Neutrophil (primary cell): ENCODE results near the gene TLNRD1.
A peak's percentile ranks its signal among the peaks of the same experiment; 100 is the strongest.

ENCODE experiments used
- H3K27ac ChIP-seq: fragments of 200-600 bp; sonication (generic); 2 replicates; pipeline ENCODE4 v1.5.1; 2016; ENCODE audit warnings: mild to moderate bottlenecking, moderate library complexity
- H3K27me3 ChIP-seq: fragments of 200-600 bp; sonication (generic); 2 replicates; pipeline ENCODE4 v1.6.0; 2016; ENCODE audit warnings: mild to moderate bottlenecking
- H3K36me3 ChIP-seq: fragments of 200-600 bp; sonication (generic); 2 replicates; pipeline ENCODE4 v1.5.1; 2017
- H3K4me1 ChIP-seq, 2 experiments: fragments of 200-600 bp in 1 of 2; sonication (generic) in 1 of 2; 1 replicate in 1 of 2; 2 replicates in 1 of 2; pipeline versions ENCODE4 v1.5.1 to v1.6.1; 2013 to 2016; ENCODE audit warnings: low read depth in 1 of 2, low read length in 1 of 2, mild to moderate bottlenecking in 1 of 2, moderate library complexity in 1 of 2; ENCODE audit not compliant: control insufficient read depth in 1 of 2, insufficient read depth in 1 of 2
- H3K4me3 ChIP-seq, 2 experiments: fragments of 200-600 bp in 1 of 2; sonication (generic) in 1 of 2; 1 replicate in 1 of 2; 2 replicates in 1 of 2; pipeline ENCODE4 v1.5.1; 2013 to 2016; ENCODE audit warnings: low read depth in 1 of 2, low read length in 1 of 2, mild to moderate bottlenecking in 1 of 2, moderate library complexity in 1 of 2
- H3K9me3 ChIP-seq: fragments of 200-600 bp; sonication (generic); 2 replicates; pipeline ENCODE4 v1.5.1; 2016
- TF ChIP-seq, protein P1 (sequence below): fragments of 200-600 bp; sonication (generic); IDR thresholded peaks from 2 replicates; pipeline ENCODE4 v1.5.1; 2016; ENCODE audit warnings: antibody characterized with exemption

The TLNRD1 gene

GRCh38 chr15:81024936-81025335 is 24.2 kb downstream of the TLNRD1 start:
- TF ChIP-seq, protein P1, sequence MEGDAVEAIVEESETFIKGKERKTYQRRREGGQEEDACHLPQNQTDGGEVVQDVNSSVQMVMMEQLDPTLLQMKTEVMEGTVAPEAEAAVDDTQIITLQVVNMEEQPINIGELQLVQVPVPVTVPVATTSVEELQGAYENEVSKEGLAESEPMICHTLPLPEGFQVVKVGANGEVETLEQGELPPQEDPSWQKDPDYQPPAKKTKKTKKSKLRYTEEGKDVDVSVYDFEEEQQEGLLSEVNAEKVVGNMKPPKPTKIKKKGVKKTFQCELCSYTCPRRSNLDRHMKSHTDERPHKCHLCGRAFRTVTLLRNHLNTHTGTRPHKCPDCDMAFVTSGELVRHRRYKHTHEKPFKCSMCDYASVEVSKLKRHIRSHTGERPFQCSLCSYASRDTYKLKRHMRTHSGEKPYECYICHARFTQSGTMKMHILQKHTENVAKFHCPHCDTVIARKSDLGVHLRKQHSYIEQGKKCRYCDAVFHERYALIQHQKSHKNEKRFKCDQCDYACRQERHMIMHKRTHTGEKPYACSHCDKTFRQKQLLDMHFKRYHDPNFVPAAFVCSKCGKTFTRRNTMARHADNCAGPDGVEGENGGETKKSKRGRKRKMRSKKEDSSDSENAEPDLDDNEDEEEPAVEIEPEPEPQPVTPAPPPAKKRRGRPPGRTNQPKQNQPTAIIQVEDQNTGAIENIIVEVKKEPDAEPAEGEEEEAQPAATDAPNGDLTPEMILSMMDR, result no peak
- peaks cover 37 to 39% of the 10 kb centered on the region in 2 experiments for H3K4me1 ChIP-seq
- H3K27ac ChIP-seq, result peak overlapping the region; percentile 81
- H3K9me3 ChIP-seq, result no peaks in the 10 kb centered on the region
- H3K4me3 ChIP-seq, result no peak overlapping the region
- H3K36me3 ChIP-seq, result no peaks in the 10 kb centered on the region
- H3K27me3 ChIP-seq, result no peaks in the 10 kb centered on the region

DNA sequence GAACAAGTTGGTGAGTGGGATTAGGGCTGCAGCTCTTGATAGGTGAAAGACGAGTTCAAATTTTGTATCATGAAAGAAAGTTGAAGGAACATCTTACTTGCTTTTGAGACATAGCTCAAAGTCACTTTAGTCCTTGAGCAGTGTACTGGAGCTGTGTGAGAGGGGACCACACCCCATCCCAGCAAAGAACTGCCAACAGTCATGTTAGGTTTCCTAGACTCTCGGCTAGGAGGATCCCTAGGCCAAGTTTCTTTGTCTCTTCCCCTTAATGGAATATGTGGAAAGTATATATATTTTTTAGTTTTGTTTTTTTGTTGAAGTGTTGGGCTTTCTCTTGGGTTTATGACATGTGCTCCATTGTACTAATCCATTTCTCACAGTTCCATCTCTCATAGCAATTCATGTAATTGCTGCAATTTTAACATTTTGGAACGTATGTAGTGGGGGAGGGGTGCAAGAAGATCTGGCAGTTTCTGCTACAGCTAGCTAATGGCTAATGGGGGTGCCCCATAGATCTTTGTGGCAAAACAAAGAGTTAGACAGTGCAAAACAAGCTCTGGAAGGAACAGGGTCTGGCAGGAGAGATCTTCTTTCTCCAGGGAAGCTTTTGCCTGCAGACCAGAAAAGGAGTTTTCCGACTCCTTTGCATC is 25.1 kb downstream of the TLNRD1 start:
- no peaks in the 10 kb centered on the region for H3K27me3 ChIP-seq
- H3K9me3 ChIP-seq, result no peaks in the 10 kb centered on the region
- peaks cover 44 to 47% of the 10 kb centered on the region in 2 experiments for H3K4me1 ChIP-seq
- TF ChIP-seq, protein P1, result no peak
- H3K4me3 ChIP-seq, result no peak overlapping the region
- H3K27ac ChIP-seq, result no peak overlapping the region
- no peaks in the 10 kb centered on the region for H3K36me3 ChIP-seq

- Histone ChIP-seq H3K27ac (no peak overlapping the region), H3K27me3 (peaks cover 4% of the 10 kb centered on the region), H3K4me3 (no peak overlapping the region), H3K36me3 (no peaks in the 10 kb centered on the region), H3K4me1 (peaks cover 44 to 47% of the 10 kb centered on the region in 2 experiments), H3K9me3 (no peaks in the 10 kb centered on the region)
- TF ChIP-seq, protein P1, result no peak
Observed at GRCh38 chr15:81026836-81027599, 26.3 kb downstream of the TLNRD1 start.

- Histone ChIP-seq H3K4me3 (no peak overlapping the region), H3K9me3 (no peaks in the 10 kb centered on the region), H3K36me3 (no peaks in the 10 kb centered on the region), H3K27ac (peak overlapping the region; percentile 22), H3K27me3 (peaks cover 4% of the 10 kb centered on the region), H3K4me1 (peaks cover 22 to 24% of the 10 kb centered on the region in 2 experiments)
- TF ChIP-seq, protein P1, result no peak
Observed at GRCh38 chr15:81029414-81030300, 28.9 kb downstream of the TLNRD1 start.

GRCh38 chr15:81030301-81030750 is 29.6 kb downstream of the TLNRD1 start:
- Histone ChIP-seq H3K36me3 (no peaks in the 10 kb centered on the region), H3K27ac (peak overlapping the region; percentile 22), H3K9me3 (no peaks in the 10 kb centered on the region), H3K4me3 (no peak overlapping the region), H3K4me1 (peaks cover 15 to 17% of the 10 kb centered on the region in 2 experiments), H3K27me3 (peaks cover 4% of the 10 kb centered on the region)
- TF ChIP-seq, protein P1, result no peak
